Measurements from ENCODE around the gene PLPP3. TPM values are rescaled to one million over a fixed set of nuclear protein-coding genes. Genes with fewer than 3 reads are reported as not detected.
"Not testable (repeated sequence)": the region's sequence is repeated elsewhere in the genome, so short reads cannot be mapped to it uniquely, and the experiment has no call there.

PLPP3 gene
- total RNA-seq (2014; rRNA removed; shearing (Covaris generic); ENCODE audit: low replicate concordance), result 3.5 and 4.1 TPM in 2 replicates

- DNase-seq (ENCODE audit: low read depth), result peak; percentile 89
- in situ Hi-C loops (cut with HindIII; ENCODE audit: low pct_unique_long_range_greater_than_20kb, low sequenced_read_pairs), result no loop called here
Observed at GRCh38 chr1:56578963-56579875, at the start of gene PLPP3. Gene PLPP3, minus strand, starts transcription at chr1:56579563. Its CDS starts 547 bp downstream, at chr1:56579016.

- in situ Hi-C loops (cut with HindIII; ENCODE audit: low pct_unique_long_range_greater_than_20kb, low sequenced_read_pairs), result no loop called here
- DNase-seq (ENCODE audit: low read depth), result peak; percentile 31
Observed at GRCh38 chr1:56627636-56628039, 48.3 kb upstream of the PLPP3 start.

- in situ Hi-C loops (cut with HindIII; ENCODE audit: low pct_unique_long_range_greater_than_20kb, low sequenced_read_pairs), result no loop called here
- DNase-seq (ENCODE audit: low read depth), result no peak
Observed at GRCh38 chr1:56627019-56627635, 47.8 kb upstream of the PLPP3 start.

GRCh38 chr1:56626546-56626945 is 47.2 kb upstream of the PLPP3 start:
- no peak for DNase-seq (ENCODE audit: low read depth)
- in situ Hi-C loops (cut with HindIII; ENCODE audit: low pct_unique_long_range_greater_than_20kb, low sequenced_read_pairs), result no loop called here

DNA sequence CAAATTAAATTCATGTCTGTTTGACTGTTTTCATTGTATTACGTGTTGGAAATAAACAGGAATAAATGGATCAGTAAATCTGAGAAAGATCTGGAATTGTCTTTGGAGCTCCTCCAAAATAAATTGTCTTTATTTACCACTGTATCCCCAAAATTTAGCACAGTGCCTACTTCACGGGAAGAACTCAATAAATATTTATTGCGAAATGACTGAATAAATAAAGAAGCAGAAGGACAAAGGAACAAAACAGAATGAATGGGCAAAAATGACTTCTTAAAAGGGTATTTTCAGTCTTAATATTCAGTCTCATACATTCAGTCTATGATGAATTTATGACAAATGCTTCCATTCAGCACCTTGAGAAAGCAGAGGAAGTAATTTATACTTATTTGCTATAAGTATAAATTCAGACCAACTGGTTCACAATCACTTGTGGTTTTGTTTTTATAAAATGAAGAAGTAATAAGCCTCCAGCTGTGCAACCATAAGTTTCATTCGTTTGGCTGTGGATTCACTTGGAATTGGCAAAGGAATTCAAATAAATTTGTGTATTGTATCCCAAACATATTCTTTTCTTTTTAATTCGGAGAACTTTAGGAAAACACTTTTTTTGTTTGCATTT is 46.6 kb upstream of the PLPP3 start:
- no peak for DNase-seq (ENCODE audit: low read depth)
- in situ Hi-C loops (cut with HindIII; ENCODE audit: low pct_unique_long_range_greater_than_20kb, low sequenced_read_pairs), result no loop called here

GRCh38 chr1:56617141-56617540 is 37.8 kb upstream of the PLPP3 start:
- no peak for DNase-seq (ENCODE audit: low read depth)
- in situ Hi-C loops (cut with HindIII; ENCODE audit: low pct_unique_long_range_greater_than_20kb, low sequenced_read_pairs), result no loop called here

DNA sequence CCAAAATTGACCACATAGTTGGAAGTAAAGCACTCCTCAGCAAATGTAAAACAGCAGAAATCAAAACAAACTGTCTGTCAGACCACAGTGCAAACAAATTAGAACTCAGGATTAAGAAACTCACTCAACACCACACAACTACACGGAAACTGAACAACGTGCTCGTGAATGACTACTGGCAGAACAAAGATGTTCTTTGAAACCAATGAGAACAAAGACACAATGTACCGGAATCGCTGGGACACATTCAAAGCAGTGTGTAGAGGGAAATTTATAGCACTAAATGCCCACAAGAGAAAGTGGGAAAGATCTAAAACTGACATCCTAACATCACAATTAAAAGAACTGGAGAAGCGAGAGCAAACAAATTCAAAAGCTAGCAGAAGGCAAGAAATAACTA is 31.4 kb upstream of the PLPP3 start:
- in situ Hi-C loops (cut with HindIII; ENCODE audit: low pct_unique_long_range_greater_than_20kb, low sequenced_read_pairs), result not testable (repeated sequence)

GRCh38 chr1:56610097-56610496 is 30.7 kb upstream of the PLPP3 start:
- DNase-seq (ENCODE audit: low read depth); in situ Hi-C loops (cut with HindIII; ENCODE audit: low pct_unique_long_range_greater_than_20kb, low sequenced_read_pairs): not testable (repeated sequence)

More for the DNA sequence above, 31.4 kb upstream of the PLPP3 start:
- not testable (repeated sequence) for DNase-seq (ENCODE audit: low read depth)

DNA sequence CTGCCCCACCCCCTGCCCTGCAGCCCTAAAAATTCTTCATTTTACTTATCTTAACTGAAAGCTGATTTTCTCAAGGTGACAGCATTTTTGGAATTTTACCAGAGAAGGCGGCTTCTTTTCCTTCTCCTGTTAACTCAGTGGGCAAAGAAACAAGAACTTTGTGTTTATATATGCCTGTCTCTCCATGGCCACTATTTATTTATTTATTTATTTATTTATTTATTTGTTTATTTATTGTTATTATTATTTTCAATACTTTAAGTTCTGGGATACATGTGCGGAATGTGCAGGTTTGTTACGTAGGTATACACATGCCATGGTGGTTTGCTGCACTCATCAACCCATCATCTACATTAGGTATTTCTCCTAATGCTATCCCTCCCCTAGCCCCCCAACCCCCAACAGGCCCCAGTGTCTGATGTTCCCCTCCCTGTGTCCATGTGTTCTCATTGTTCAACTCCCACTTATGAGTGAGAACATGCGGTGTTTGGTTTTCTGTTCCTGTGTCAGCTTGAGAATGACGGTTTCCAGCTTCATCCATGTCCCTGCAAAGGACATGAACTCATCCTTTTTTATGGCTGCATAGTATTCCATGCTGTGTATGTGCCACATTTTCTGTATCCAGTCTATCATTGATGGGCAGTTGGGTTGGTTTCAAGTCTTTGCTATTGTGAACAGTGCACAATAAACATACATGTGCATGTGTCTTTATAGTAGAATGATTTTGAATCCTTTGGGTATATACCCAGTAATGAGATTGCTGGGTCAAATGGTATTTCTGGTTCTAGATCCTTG is 16.2 kb upstream of the PLPP3 start:
- DNase-seq (ENCODE audit: low read depth); in situ Hi-C loops (cut with HindIII; ENCODE audit: low pct_unique_long_range_greater_than_20kb, low sequenced_read_pairs): not testable (repeated sequence)

- DNase-seq (ENCODE audit: low read depth), result no peak
- in situ Hi-C loops (cut with HindIII; ENCODE audit: low pct_unique_long_range_greater_than_20kb, low sequenced_read_pairs), result no loop called here
Observed at GRCh38 chr1:56591909-56592308, 12.5 kb upstream of the PLPP3 start.

GRCh38 chr1:56590520-56591011 is 11.2 kb upstream of the PLPP3 start:
- in situ Hi-C loops (cut with HindIII; ENCODE audit: low pct_unique_long_range_greater_than_20kb, low sequenced_read_pairs), result no loop called here
- DNase-seq (ENCODE audit: low read depth), result no peak

DNA sequence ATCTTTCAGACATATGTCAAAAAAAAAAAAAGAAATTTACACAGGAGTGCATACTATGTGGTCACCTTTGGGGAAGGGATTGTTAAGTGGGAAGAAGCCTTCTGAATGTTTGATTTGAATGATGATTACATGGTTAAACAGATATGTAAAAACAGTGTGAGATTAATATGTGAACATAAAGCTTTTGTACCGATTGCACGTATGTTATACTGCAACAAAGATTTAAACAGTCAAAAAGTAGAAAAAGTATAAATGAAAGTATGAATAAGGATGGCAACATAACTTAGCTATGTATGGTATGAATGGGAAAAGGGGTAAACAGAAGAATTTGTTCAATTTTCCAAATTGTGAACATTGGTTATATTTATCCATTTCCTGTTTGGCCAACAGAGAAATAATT is 10.0 kb upstream of the PLPP3 start:
- DNase-seq (ENCODE audit: low read depth), result no peak
- in situ Hi-C loops (cut with HindIII; ENCODE audit: low pct_unique_long_range_greater_than_20kb, low sequenced_read_pairs), result no loop called here

GRCh38 chr1:56586502-56586901 is 7.1 kb upstream of the PLPP3 start:
- in situ Hi-C loops (cut with HindIII; ENCODE audit: low pct_unique_long_range_greater_than_20kb, low sequenced_read_pairs), result no loop called here
- DNase-seq (ENCODE audit: low read depth), result no peak

- in situ Hi-C loops (cut with HindIII; ENCODE audit: low pct_unique_long_range_greater_than_20kb, low sequenced_read_pairs), result no loop called here
- peak; percentile 26 for DNase-seq (ENCODE audit: low read depth)
Observed at GRCh38 chr1:56585985-56586384, 6.6 kb upstream of the PLPP3 start.

GRCh38 chr1:56584910-56585528 is 5.7 kb upstream of the PLPP3 start:
- peak; percentile 43 for DNase-seq (ENCODE audit: low read depth)
- in situ Hi-C loops (cut with HindIII; ENCODE audit: low pct_unique_long_range_greater_than_20kb, low sequenced_read_pairs), result no loop called here

DNA sequence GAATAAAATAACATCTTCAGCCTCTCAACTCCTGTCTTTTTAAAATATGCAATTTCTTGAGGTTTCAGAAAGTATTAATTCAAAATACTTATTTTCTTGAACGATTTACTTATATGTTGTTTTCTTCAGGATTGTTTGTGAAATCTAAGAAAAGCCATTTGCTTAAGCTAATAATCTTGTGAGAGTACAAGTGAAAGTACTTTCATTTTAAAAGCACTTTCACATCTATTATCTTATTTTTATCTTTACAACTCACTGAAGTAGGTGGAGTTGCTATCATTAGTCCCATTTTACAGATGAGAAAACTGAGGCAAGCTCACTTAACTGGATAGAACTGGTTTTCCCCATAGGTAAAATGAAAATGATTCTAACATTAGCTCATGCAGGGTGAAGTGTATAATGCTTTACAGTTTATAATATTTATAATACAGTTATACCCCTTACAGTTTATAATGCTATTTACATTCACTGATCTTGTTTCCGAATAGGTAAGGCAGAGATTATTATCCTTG is 4.7 kb upstream of the PLPP3 start:
- in situ Hi-C loops (cut with HindIII; ENCODE audit: low pct_unique_long_range_greater_than_20kb, low sequenced_read_pairs), result no loop called here
- DNase-seq (ENCODE audit: low read depth), result no peak

DNA sequence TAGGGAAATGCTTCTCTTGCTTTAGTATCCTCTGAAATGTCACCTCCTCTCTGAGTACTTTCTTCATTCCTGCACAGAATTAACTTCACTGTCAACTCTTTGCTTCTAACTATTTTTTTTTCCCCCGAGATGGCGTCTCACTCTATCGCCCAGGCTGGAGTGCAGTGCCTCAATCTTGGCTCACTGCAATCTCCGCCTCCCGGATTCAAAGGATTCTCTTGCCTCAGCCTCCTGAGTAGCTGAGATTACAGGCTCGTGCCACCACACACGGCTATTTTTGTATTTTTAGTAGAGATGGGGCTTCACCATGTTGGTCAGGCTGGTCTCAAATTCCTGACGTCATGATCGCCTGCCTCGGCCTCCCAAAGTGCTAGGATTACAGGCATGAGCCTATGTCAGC is 1.4 kb upstream of the PLPP3 start:
- in situ Hi-C loops (cut with HindIII; ENCODE audit: low pct_unique_long_range_greater_than_20kb, low sequenced_read_pairs), result no loop called here
- DNase-seq (ENCODE audit: low read depth), result no peak
